Adrenal gland (tissue), 12 donors: ENCODE measurements around the gene LIAS. TPM values are rescaled to one million over a fixed set of nuclear protein-coding genes. Genes with fewer than 3 reads are reported as not detected.
A peak's percentile ranks its signal among the peaks of the same experiment; 100 is the strongest.
"Not testable (repeated sequence)": the region's sequence is repeated elsewhere in the genome, so short reads cannot be mapped to it uniquely, and the experiment has no call there.

Experiments used
- DNase-seq, 7 donors: peaks; one replicate each; pipeline ENCODE4 v3.0.0-alpha.2; 2019 to 2020
- H3K27ac ChIP-seq, 5 donors: fragments of 200-600 bp; sonication (generic) in 4 of 5; 1 replicate in 3 of 5; 2 replicates in 2 of 5; pipeline versions ENCODE4 v1.5.1 to v1.8.0; 2016 to 2020; ENCODE audit warnings: mild to moderate bottlenecking in 1 of 5
- H3K27me3 ChIP-seq: fragments of 200-600 bp; 2 replicates; pipeline ENCODE4 v1.8.0; 2021
- H3K36me3 ChIP-seq, 2 donors: fragments of 200-600 bp; replicated peaks in 1 of 2; 1 replicate in 1 of 2; 2 replicates in 1 of 2; pipeline versions ENCODE4 v1.5.1 to v1.8.0; 2018 to 2022
- H3K4me1 ChIP-seq, 2 donors: fragments of 200-600 bp; replicated peaks in 1 of 2; 1 replicate in 1 of 2; 2 replicates in 1 of 2; pipeline versions ENCODE4 v1.5.1 to v1.8.0; 2018 to 2021
- H3K4me3 ChIP-seq, 4 donors: fragments of 200-600 bp; sonication (generic) in 3 of 4; one replicate each; pipeline ENCODE4 v1.5.1; 2016 to 2018
- H3K9me3 ChIP-seq, 3 donors: fragments of 200-600 bp; sonication (generic) in 1 of 3; replicated peaks in 1 of 3; 1 replicate in 2 of 3; 2 replicates in 1 of 3; pipeline versions ENCODE4 v1.5.1 to v1.8.0; 2016 to 2021
- POLR2A ChIP-seq, 2 donors: fragments of 450-650 bp; IDR thresholded peaks; one replicate each; pipeline ENCODE4 v1.6.1; 2017; ENCODE audit warnings: antibody characterized with exemption in 2 of 2, mild to moderate bottlenecking in 2 of 2, moderate library complexity in 1 of 2
- WGBS, 4 donors: extraction: QIAGEN DNeasy Blood & Tissue Kit in 2 of 4; methylation state at CpG; one replicate each; pipeline versions ENCODE4 v1.1.5 to v1.1.7; 2013 to 2017; 5-methylcytosine and 5-hydroxymethylcytosine counted together
- intact Hi-C, 2 donors: fragments of 100-400 bp; cut with DNase I; formaldehyde crosslinking; loops; one replicate each; pipeline versions ENCODE4 v1.14.1 to v1.15.0; 2022 to 2023
- polyA plus RNA-seq, 3 donors: library from polyadenylated mRNA; stranded (reverse); fragments of 200-250 nt in 2 of 3; fragments of 350-450 nt in 1 of 3; fragmentation: Illumina TruSeq in 1 of 3; extraction: RNeasy Lipid Tissue Mini Kit (QIAGEN cat#74804) in 1 of 3; gene quantifications; one replicate each; pipeline ENCODE4 v1.2.3, GENCODE V29; 2013 to 2014
- total RNA-seq, 9 donors: library from RNA; depleted of rRNA in 4 of 9; stranded (reverse); fragments of >200 nt in 4 of 9; fragments of 120-200 nt in 1 of 9; fragmentation: NEBNext Ultra II Directional in 1 of 9; extraction: Animal tissue kit (Norgen Biotek cat#: 25700) in 1 of 9; gene quantifications; one replicate each; pipeline versions ENCODE4 v1.1.0 to v1.2.4, GENCODE V29; 2013 to 2023
- TF ChIP-seq, protein P1 (sequence below), 6 experiments: fragments of 450-650 bp in 4 of 6; fragments of 200-600 bp in 2 of 6; sonication (generic) in 1 of 6; IDR thresholded peaks; 1 replicate in 5 of 6; 2 replicates in 1 of 6; pipeline versions ENCODE4 v1.5.1 to v1.8.0; 2016 to 2021; ENCODE audit warnings: antibody characterized with exemption in 6 of 6, mild to moderate bottlenecking in 2 of 6, moderate library complexity in 1 of 6
- donor health status: healthy with polysubstance abuse.
- donor health status: Bipolar disorder and iron deficiency.
- donor health status: DM: yes; HTN: yes; CAD: no.
- donor health status: DM: no; HTN: no; CAD: no.
- donor health status: DM: no; HTN: no; CAD: no.
- donor health status: DM: yes; HTN: yes; CAD: no.

Gene LIAS
- total and polyA plus RNA-seq, 12 donors, result 7.0 to 29.6 (median 18.0) TPM

- H3K36me3 ChIP-seq, result no peaks in the 10 kb centered on the region
- intact Hi-C loops, result no loop called here
- H3K27me3 ChIP-seq, result no peaks in the 10 kb centered on the region
- DNase-seq, result peak in 1 of 7 donors; percentile 12
- 37 to 43% (median 42%) methylated on average over 2 of the region's 2 CpGs for WGBS, 4 donors
- no peak overlapping the region for H3K27ac ChIP-seq
- no peaks in the 10 kb centered on the region for H3K4me1 ChIP-seq
- TF ChIP-seq, protein P1, sequence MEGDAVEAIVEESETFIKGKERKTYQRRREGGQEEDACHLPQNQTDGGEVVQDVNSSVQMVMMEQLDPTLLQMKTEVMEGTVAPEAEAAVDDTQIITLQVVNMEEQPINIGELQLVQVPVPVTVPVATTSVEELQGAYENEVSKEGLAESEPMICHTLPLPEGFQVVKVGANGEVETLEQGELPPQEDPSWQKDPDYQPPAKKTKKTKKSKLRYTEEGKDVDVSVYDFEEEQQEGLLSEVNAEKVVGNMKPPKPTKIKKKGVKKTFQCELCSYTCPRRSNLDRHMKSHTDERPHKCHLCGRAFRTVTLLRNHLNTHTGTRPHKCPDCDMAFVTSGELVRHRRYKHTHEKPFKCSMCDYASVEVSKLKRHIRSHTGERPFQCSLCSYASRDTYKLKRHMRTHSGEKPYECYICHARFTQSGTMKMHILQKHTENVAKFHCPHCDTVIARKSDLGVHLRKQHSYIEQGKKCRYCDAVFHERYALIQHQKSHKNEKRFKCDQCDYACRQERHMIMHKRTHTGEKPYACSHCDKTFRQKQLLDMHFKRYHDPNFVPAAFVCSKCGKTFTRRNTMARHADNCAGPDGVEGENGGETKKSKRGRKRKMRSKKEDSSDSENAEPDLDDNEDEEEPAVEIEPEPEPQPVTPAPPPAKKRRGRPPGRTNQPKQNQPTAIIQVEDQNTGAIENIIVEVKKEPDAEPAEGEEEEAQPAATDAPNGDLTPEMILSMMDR (IDR thresholded peaks at IDR 0.05), result no peak
- TF ChIP-seq POLR2A (IDR thresholded peaks at IDR 0.05), result no peak
- H3K9me3 ChIP-seq, result no peaks in the 10 kb centered on the region
- no peak overlapping the region for H3K4me3 ChIP-seq
These were observed 43.1 kb upstream of the LIAS start for GRCh38 chr4:39415678-39416283.

DNA sequence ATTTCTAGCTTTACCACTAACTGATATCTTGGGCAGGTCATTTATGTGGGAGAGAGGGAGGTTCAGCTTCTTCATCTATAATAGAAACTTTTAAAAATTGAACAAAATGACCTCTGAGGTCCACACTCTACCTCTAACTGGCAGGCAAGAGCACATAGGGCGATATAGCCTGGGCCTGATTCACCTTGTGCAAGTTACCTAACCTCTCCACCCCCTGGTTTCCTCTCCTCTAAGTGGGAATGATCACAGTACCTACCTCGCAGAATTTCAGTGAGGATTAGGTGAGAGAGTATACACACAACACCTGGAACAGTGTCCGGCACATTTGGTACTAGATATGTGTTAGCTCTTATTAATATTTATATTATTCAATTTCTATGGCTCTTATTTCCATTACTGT, 36.6 kb upstream of the LIAS start:
- intact Hi-C loops, result no loop called here
- no peaks in the 10 kb centered on the region for H3K27me3 ChIP-seq
- no peaks in the 10 kb centered on the region for H3K36me3 ChIP-seq
- TF ChIP-seq POLR2A (IDR thresholded peaks at IDR 0.05), result no peak
- TF ChIP-seq, protein P1 (IDR thresholded peaks at IDR 0.05), result no peak
- H3K4me1 ChIP-seq, result no peaks in the 10 kb centered on the region
- WGBS, 4 donors, result 84 to 95% (median 90%) methylated on average over 3 of the region's 3 CpGs
- no peak overlapping the region for H3K4me3 ChIP-seq
- no peaks in the 10 kb centered on the region for H3K9me3 ChIP-seq
- H3K27ac ChIP-seq, result no peak overlapping the region
- no peak for DNase-seq

GRCh38 chr4:39425297-39425696, 33.6 kb upstream of the LIAS start:
- H3K27me3 ChIP-seq, H3K4me3 ChIP-seq, H3K4me1 ChIP-seq, H3K27ac ChIP-seq, H3K9me3 ChIP-seq, intact Hi-C loops, DNase-seq, H3K36me3 ChIP-seq: not testable (repeated sequence)
- WGBS, 4 donors, result 58 to 64% (median 59%) methylated on average over 1 of the region's 1 CpG

- DNase-seq, result no peak
- H3K27ac ChIP-seq, result no peak overlapping the region
- intact Hi-C loops, result no loop called here
- H3K4me1 ChIP-seq, result no peaks in the 10 kb centered on the region
- H3K4me3 ChIP-seq, result no peak overlapping the region
- 90 to 94% (median 92%) methylated on average over 1 of the region's 1 CpG for WGBS, 4 donors
- H3K27me3 ChIP-seq, result no peaks in the 10 kb centered on the region
- no peaks in the 10 kb centered on the region for H3K9me3 ChIP-seq
- TF ChIP-seq, protein P1 (IDR thresholded peaks at IDR 0.05), result no peak
- TF ChIP-seq POLR2A (IDR thresholded peaks at IDR 0.05), result no peak
- no peaks in the 10 kb centered on the region for H3K36me3 ChIP-seq
These were observed 32.1 kb upstream of the LIAS start for GRCh38 chr4:39426728-39427127.

GRCh38 chr4:39427520-39428114, 31.2 kb upstream of the LIAS start:
- Histone ChIP-seq H3K9me3 (no peaks in the 10 kb centered on the region), H3K27ac (no peak overlapping the region), H3K4me3 (no peak overlapping the region), H3K27me3 (no peaks in the 10 kb centered on the region), H3K4me1 (no peaks in the 10 kb centered on the region), H3K36me3 (no peaks in the 10 kb centered on the region)
- intact Hi-C loops, result no loop called here
- WGBS, 4 donors, result 60 to 69% (median 66%) methylated on average over 10 of the region's 10 CpGs
- DNase-seq, result no peak
- no peak for TF ChIP-seq POLR2A (IDR thresholded peaks at IDR 0.05)
- TF ChIP-seq, protein P1 (IDR thresholded peaks at IDR 0.05), result no peak
